K562 (cell line): ENCODE measurements around the gene TMPO. TPM values are rescaled to one million over a fixed set of nuclear protein-coding genes. Genes with fewer than 3 reads are reported as not detected.

Experiments used
- ATF1 ChIP-seq, 2 experiments: fragments of 450-650 bp in 1 of 2; IDR thresholded peaks; 2 replicates each; pipeline ENCODE4 v1.6.1; 2016; ENCODE audit warnings: missing compliant biosample characterization in 1 of 2, missing genetic modification characterization in 1 of 2
- BMI1 ChIP-seq: fragments of 150-350 bp; IDR thresholded peaks from 2 replicates; pipeline ENCODE4 v1.6.1; 2014; ENCODE audit warnings: low read length
- DIDO1 ChIP-seq: fragments of 450-650 bp; IDR thresholded peaks from 2 replicates; pipeline ENCODE4 v1.6.1; 2016; ENCODE audit warnings: low read depth, missing biosample characterization, missing genetic modification characterization
- ELF4 ChIP-seq: fragments of 450-650 bp; formaldehyde crosslinking; IDR thresholded peaks from 2 replicates; pipeline ENCODE4 v1.4.0; 2022; ENCODE audit warnings: missing genetic modification characterization
- EP400 ChIP-seq: fragments of 450-650 bp; IDR thresholded peaks from 2 replicates; pipeline ENCODE4 v1.6.1; 2017; ENCODE audit warnings: antibody characterized with exemption, mild to moderate bottlenecking, moderate library complexity
- GATAD2A ChIP-seq: fragments of 450-650 bp; IDR thresholded peaks from 2 replicates; pipeline ENCODE4 v1.6.1; 2017
- HMG20A ChIP-seq: fragments of 450-650 bp; formaldehyde crosslinking; conservative IDR thresholded peaks from 2 replicates; pipeline ENCODE4 v1.4.0; 2020; ENCODE audit warnings: mild to moderate bottlenecking, mixed read lengths
- MCM2 ChIP-seq: fragments of 450-650 bp; IDR thresholded peaks from 2 replicates; pipeline ENCODE4 v1.6.1; 2017; ENCODE audit warnings: low read depth, mild to moderate bottlenecking
- NFYB ChIP-seq: IDR thresholded peaks from 2 replicates; pipeline ENCODE4 v1.6.1; 2011; ENCODE audit warnings: mild to moderate bottlenecking, moderate library complexity; ENCODE audit not compliant: insufficient read length; ENCODE audit errors: extremely low read depth
- PPARD ChIP-seq: fragments of 250-450 bp; sonication (Bioruptor Pico); IDR thresholded peaks from 2 replicates; pipeline ENCODE4 v1.8.0; 2022; ENCODE audit warnings: inconsistent platforms, mild to moderate bottlenecking, moderate library complexity
- PRPF4 ChIP-seq: fragments of 200-400 bp; formaldehyde crosslinking; IDR thresholded peaks from one replicate; pipeline ENCODE4 v1.6.1; 2017; ENCODE audit warnings: low read length, low read depth, mild to moderate bottlenecking; ENCODE audit not compliant: insufficient read depth, poor library complexity, severe bottlenecking
- SMARCA4 ChIP-seq: fragments of 450-650 bp; IDR thresholded peaks from 2 replicates; pipeline ENCODE4 v1.6.1; 2016
- ZFX ChIP-seq: sonication (generic); formaldehyde crosslinking; IDR thresholded peaks from 2 replicates; pipeline ENCODE4 v1.8.0; 2022; ENCODE audit warnings: mild to moderate bottlenecking, missing genetic modification reagents, moderate library complexity
- ZNF212 ChIP-seq: fragments of 450-650 bp; formaldehyde crosslinking; IDR thresholded peaks from 2 replicates; pipeline ENCODE4 v1.4.0; 2020; ENCODE audit warnings: mild to moderate bottlenecking
- ZNF24 ChIP-seq: fragments of 450-650 bp; IDR thresholded peaks from 2 replicates; pipeline ENCODE4 v1.6.1; 2016
- ZNF717 ChIP-seq: fragments of 250-450 bp; sonication (Bioruptor Pico); IDR thresholded peaks from 2 replicates; pipeline ENCODE4 v1.5.0; 2021
- polyA plus RNA-seq, 8 experiments: library from polyadenylated mRNA; depleted of rRNA in 4 of 8; stranded (reverse) in 5 of 8; unstranded in 3 of 8; fragments of >200 nt; fragmentation: Nextera tagmentation in 2 of 8; fragmentation: Illumina TruSeq in 1 of 8; extraction: Ambion mirVana in 2 of 8; extraction: Trizol in 1 of 8; gene quantifications; 2 replicates each; pipeline versions ENCODE4 v1.2.1 to v1.2.3, GENCODE V29; 2011 to 2014; ENCODE audit warnings: inconsistent platforms in 1 of 8, missing spikeins in 1 of 8
- total RNA-seq, 7 experiments: library from RNA; depleted of rRNA in 6 of 7; stranded (reverse); fragments of >200 nt in 6 of 7; fragmentation: Illumina TruSeq in 2 of 7; extraction: Trizol in 2 of 7; gene quantifications; 2 replicates each; pipeline versions ENCODE4 v1.2.1 to v1.2.3, GENCODE V29; 2011 to 2021; ENCODE audit warnings: low replicate concordance in 1 of 7
- TF ChIP-seq, protein P1 (sequence below): sonication (generic); formaldehyde crosslinking; IDR thresholded peaks from 2 replicates; pipeline ENCODE4 v1.8.1; 2023; ENCODE audit warnings: mild to moderate bottlenecking, missing genetic modification reagents
- TF ChIP-seq, protein P2 (sequence below), 2 experiments: fragments of 450-650 bp; conservative IDR thresholded peaks; 2 replicates each; pipeline ENCODE4 v1.6.1; 2017; ENCODE audit warnings: mild to moderate bottlenecking in 2 of 2, moderate library complexity in 2 of 2
- TF ChIP-seq, protein P3 (sequence below), 2 experiments: fragments of 450-650 bp in 1 of 2; IDR thresholded peaks; 2 replicates each; pipeline ENCODE4 v1.6.1; 2011 to 2017; ENCODE audit warnings: low read depth in 2 of 2, antibody characterized with exemption in 1 of 2, borderline replicate concordance in 1 of 2, low read length in 1 of 2, mild to moderate bottlenecking in 1 of 2, mixed read lengths in 1 of 2; ENCODE audit not compliant: control insufficient read depth in 1 of 2
- TF ChIP-seq, protein P4 (sequence below): fragments of 250-450 bp; sonication (Bioruptor Pico); IDR thresholded peaks from 2 replicates; pipeline ENCODE4 v1.5.0; 2020; ENCODE audit warnings: mild to moderate bottlenecking, borderline replicate concordance

Gene TMPO
- total and polyA plus RNA-seq, 9 of the 15 experiments (the other 6 are each of a cell fraction or from before 2014, with no cell fraction given): 62.1 to 263 (median 182) TPM

DNA sequence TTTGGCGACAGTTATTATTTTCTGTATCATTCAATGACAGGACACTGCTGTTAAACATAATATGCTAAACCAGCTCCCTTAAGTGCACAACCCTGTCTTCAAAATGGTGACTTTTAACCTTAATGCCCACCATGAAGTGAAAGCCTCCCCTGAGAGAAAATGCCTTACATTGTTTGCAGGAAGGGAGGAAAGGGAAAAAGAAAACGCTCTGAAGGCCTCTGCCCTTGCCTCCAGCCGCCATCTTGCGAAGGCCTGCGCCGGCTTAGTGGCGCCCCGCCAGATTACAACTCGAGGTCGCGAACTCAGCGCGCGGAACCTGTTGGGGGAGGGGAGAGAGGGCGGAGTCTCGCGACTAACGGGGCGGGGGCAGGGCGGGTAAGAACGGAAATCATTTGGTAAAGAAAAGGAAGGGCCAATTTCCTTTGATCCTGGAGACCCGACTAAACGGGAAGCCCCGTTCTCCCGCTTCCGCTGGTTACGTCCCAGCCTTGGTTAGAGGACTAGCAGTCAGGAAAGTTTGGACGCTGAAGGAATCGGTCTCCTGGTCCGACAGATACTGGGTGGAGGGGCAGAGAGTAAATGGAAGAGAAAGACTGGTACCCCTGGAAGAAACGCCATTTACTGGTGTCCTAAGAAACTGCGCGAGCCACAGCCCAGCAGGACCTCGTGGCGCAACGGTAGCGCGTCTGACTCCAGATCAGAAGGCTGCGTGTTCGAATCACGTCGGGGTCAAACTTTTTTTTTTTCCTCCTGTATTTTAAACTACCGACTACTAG lies 11.6 kb upstream of the TMPO start (continued):
- no peak; the same call in 1 of the 2 replicates for TF ChIP-seq BMI1
- TF ChIP-seq GATAD2A: no peak
- TF ChIP-seq HMG20A (CRISPR knock-in tag): no peak
- TF ChIP-seq, protein P1, sequence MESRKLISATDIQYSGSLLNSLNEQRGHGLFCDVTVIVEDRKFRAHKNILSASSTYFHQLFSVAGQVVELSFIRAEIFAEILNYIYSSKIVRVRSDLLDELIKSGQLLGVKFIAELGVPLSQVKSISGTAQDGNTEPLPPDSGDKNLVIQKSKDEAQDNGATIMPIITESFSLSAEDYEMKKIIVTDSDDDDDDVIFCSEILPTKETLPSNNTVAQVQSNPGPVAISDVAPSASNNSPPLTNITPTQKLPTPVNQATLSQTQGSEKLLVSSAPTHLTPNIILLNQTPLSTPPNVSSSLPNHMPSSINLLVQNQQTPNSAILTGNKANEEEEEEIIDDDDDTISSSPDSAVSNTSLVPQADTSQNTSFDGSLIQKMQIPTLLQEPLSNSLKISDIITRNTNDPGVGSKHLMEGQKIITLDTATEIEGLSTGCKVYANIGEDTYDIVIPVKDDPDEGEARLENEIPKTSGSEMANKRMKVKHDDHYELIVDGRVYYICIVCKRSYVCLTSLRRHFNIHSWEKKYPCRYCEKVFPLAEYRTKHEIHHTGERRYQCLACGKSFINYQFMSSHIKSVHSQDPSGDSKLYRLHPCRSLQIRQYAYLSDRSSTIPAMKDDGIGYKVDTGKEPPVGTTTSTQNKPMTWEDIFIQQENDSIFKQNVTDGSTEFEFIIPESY (CRISPR knock-in tag): peak; percentile 45
- 0 out of 2 replicates have a peak, but pooled peaks have one; percentile 44 for TF ChIP-seq ELF4 (CRISPR knock-in tag)
- TF ChIP-seq MCM2: no peak
- TF ChIP-seq, protein P2, sequence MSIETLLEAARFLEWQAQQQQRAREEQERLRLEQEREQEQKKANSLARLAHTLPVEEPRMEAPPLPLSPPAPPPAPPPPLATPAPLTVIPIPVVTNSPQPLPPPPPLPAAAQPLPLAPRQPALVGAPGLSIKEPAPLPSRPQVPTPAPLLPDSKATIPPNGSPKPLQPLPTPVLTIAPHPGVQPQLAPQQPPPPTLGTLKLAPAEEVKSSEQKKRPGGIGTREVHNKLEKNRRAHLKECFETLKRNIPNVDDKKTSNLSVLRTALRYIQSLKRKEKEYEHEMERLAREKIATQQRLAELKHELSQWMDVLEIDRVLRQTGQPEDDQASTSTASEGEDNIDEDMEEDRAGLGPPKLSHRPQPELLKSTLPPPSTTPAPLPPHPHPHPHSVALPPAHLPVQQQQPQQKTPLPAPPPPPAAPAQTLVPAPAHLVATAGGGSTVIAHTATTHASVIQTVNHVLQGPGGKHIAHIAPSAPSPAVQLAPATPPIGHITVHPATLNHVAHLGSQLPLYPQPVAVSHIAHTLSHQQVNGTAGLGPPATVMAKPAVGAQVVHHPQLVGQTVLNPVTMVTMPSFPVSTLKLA (conservative IDR thresholded peaks at IDR 0.05): peak in 1 of 2 experiments; percentile 76
- 0 out of 2 replicates have a peak, but pooled peaks have one; percentile 47 for TF ChIP-seq DIDO1
- TF ChIP-seq, protein P3, sequence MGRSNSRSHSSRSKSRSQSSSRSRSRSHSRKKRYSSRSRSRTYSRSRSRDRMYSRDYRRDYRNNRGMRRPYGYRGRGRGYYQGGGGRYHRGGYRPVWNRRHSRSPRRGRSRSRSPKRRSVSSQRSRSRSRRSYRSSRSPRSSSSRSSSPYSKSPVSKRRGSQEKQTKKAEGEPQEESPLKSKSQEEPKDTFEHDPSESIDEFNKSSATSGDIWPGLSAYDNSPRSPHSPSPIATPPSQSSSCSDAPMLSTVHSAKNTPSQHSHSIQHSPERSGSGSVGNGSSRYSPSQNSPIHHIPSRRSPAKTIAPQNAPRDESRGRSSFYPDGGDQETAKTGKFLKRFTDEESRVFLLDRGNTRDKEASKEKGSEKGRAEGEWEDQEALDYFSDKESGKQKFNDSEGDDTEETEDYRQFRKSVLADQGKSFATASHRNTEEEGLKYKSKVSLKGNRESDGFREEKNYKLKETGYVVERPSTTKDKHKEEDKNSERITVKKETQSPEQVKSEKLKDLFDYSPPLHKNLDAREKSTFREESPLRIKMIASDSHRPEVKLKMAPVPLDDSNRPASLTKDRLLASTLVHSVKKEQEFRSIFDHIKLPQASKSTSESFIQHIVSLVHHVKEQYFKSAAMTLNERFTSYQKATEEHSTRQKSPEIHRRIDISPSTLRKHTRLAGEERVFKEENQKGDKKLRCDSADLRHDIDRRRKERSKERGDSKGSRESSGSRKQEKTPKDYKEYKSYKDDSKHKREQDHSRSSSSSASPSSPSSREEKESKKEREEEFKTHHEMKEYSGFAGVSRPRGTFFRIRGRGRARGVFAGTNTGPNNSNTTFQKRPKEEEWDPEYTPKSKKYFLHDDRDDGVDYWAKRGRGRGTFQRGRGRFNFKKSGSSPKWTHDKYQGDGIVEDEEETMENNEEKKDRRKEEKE (IDR thresholded peaks at IDR 0.05; ENCODE audit: borderline replicate concordance in 1 of 2, control insufficient read depth in 1 of 2, low read depth in 2 of 2, low read length in 1 of 2): no peak
- TF ChIP-seq NFYB: no peak
- TF ChIP-seq, protein P4, sequence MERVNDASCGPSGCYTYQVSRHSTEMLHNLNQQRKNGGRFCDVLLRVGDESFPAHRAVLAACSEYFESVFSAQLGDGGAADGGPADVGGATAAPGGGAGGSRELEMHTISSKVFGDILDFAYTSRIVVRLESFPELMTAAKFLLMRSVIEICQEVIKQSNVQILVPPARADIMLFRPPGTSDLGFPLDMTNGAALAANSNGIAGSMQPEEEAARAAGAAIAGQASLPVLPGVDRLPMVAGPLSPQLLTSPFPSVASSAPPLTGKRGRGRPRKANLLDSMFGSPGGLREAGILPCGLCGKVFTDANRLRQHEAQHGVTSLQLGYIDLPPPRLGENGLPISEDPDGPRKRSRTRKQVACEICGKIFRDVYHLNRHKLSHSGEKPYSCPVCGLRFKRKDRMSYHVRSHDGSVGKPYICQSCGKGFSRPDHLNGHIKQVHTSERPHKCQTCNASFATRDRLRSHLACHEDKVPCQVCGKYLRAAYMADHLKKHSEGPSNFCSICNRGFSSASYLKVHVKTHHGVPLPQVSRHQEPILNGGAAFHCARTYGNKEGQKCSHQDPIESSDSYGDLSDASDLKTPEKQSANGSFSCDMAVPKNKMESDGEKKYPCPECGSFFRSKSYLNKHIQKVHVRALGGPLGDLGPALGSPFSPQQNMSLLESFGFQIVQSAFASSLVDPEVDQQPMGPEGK (CRISPR knock-in tag): no peak
- no peak for TF ChIP-seq ZNF717 (CRISPR knock-in tag)
- TF ChIP-seq SMARCA4: no peak; the same call in 1 of the 2 replicates
- TF ChIP-seq PPARD: no peak
- no peak for TF ChIP-seq ZNF212 (CRISPR knock-in tag)
- peak; percentile 82 for TF ChIP-seq EP400
- no peak for TF ChIP-seq PRPF4
- TF ChIP-seq ATF1 (CRISPR knock-in tag; IDR thresholded peaks at IDR 0.05): no peak
- peak; percentile 74; the same call in 1 of the 2 replicates for TF ChIP-seq ATF1 (tag; IDR thresholded peaks at IDR 0.05)
- peak; percentile 63; the same call in 1 of the 2 replicates for TF ChIP-seq ZNF24
- TF ChIP-seq ZFX (CRISPR knock-in tag): peak; percentile 97
